ENCODE data around the gene UBA6. TPM values are rescaled to one million over a fixed set of nuclear protein-coding genes. Genes with fewer than 3 reads are reported as not detected.
"Not testable (repeated sequence)": the region's sequence is repeated elsewhere in the genome, so short reads cannot be mapped to it uniquely, and the experiment has no call there.

UBA6 gene
- total RNA-seq, 2 donors from 2014 or later = 33.7 to 48.9 TPM

GRCh38 chr4:67717586-67717985 lies 16.6 kb upstream of the UBA6 start:
- intact Hi-C loops (cut with DNase I) = no loop called here
- no peak for DNase-seq (ENCODE audit: low spot score)

- DNase-seq (ENCODE audit: low spot score) = no peak
- intact Hi-C loops (cut with DNase I) = loop anchor here in 1 of 2 donors (1.0 kb wide), 1 partner anchor 38 kb away; no protein-coding TSS in a partner anchor
These were observed 14.0 kb upstream of the UBA6 start for GRCh38 chr4:67714955-67715354.

- no peak for DNase-seq (ENCODE audit: low spot score)
- intact Hi-C loops (cut with DNase I) = loop anchor here in 1 of 2 donors (1.0 kb wide), 1 partner anchor 39 kb away; no protein-coding TSS in a partner anchor
These were observed 13.3 kb upstream of the UBA6 start for GRCh38 chr4:67714248-67714583.

- no peak for DNase-seq (ENCODE audit: low spot score)
- intact Hi-C loops (cut with DNase I) = loop anchor here in 1 of 2 donors (1.0 kb wide), 1 partner anchor 40 kb away; no protein-coding TSS in a partner anchor
These were observed 12.7 kb upstream of the UBA6 start for GRCh38 chr4:67713529-67714247.

DNA sequence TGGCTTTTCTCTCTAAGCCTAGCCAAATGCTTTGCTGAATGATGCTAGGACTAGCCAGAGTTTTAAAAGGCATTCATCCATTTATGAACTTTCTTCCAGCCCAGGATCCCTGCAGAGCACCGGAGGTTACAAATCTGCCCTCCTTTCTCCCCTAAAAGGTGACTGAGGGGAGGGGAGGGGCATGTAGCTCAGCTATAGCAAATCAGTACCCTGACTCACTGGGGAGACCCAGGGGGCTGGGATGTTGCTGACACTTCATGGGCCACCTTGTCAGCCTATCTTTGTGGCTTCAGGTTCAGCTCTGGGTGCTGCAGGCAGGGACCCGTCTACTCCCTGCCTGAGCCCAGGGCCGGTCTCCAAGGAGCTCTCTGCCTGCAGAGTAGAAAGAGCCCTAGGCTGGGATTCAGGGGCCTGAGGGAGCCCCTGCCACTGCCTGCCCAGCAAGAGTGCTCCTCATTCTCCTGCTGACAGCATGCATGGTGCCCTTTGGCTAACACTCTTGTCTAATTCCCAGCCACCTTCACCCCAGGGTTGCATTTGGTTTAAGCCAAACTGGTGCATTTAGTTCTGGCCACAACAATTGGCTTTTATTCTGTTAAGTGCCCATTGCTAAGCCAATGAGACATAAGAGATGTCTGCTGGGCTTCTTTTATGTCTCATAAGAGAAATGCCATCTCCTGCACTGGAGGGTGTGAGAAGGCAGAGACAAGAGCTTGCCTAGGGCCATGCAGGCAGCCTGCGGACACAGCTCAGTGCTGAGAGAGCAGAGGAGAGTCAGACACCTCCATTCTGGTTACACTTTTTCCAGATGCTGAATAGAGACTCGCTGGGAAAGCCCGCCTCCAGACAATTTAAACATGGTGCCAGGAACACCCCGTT lies 11.9 kb upstream of the UBA6 start:
- DNase-seq (ENCODE audit: low spot score) = no peak
- intact Hi-C loops (cut with DNase I) = no loop called here

DNA sequence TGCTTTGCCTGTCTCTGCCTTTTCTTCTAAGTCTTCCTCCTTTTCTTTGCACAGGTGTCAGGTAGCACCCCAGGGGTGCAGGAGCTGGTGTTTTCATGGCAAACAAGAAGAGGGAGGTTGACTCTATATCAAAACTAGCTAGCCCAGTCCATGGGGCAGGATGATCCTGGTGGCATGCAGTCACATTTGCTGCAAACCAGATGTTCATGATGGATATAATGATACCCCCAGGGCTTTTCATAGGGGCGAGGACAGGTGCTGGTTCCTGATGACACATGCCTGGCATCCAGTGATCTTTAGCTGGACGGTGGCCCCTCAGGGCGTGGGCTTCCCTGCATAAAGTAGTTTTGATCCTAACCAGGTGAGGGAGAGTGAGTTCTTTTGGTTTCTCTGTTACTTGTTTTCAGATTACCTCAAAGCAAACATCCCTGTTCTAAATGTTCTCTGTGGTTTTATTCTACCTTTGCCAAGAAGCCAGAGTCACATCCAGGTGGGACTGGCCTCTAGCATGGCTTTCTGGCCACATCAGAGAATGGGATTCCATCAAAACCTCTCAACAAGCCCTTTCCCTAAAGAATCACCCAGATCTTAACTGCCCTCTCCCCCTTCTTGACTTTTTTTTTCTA lies 11.2 kb upstream of the UBA6 start:
- DNase-seq (ENCODE audit: low spot score) = no peak
- intact Hi-C loops (cut with DNase I) = no loop called here

DNA sequence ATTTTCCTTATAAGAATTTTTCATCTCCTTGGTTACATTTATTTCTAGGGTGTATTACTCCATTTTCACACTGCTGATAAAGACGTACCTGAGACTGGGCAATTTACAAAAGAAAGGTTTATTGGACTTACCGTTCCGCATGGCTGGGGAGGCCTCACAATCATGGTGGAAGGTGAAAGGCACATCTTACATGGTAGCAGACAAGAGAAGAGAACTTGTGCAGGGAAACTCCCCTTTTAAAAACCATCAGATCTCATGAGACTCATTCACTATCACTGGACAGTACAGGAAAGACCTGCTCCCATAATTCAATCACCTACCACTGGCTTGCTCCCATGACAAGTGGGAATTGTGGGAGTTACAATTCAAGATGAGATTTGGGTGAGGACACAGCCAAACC lies 5.7 kb upstream of the UBA6 start:
- intact Hi-C loops (cut with DNase I); DNase-seq (ENCODE audit: low spot score): not testable (repeated sequence)

- intact Hi-C loops (cut with DNase I) = no loop called here
- no peak for DNase-seq (ENCODE audit: low spot score)
These were observed 3.9 kb upstream of the UBA6 start for GRCh38 chr4:67704843-67705242.

DNA sequence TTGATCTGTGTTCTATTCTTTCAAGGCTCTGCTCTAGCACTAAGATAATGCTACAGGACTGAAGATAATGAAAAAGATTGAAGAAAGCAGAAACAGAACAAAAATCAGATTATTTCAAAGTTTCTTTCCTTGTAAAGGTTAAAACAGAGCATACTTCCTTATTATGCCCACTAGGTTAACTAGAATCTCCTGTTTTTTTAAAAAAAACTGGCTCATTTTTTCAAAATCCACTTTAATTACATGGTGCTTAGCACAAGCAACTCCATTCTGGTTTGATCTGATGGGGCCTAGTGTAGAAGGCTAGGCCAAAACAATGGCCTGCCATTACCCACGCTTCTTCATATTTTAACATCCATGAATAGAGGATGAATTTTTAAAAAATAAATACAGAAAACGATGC lies 1.2 kb upstream of the UBA6 start:
- DNase-seq (ENCODE audit: low spot score) = no peak
- intact Hi-C loops (cut with DNase I) = no loop called here

DNA sequence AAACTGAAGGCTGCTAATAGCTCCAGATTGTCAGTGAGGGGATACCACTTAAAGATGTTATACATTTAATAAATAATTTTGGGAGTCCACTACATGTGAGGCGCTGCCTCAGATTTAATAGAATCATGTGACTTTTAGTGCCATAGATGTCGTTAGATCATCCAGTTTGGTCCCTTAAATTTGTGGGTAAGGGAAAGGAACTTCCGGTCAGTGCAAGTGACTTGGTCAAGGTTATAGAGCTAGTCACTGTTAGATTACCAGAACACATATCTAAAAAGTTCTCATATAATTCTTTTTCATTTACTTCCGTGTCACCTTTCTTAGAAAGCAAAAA lies 529 bp upstream of the UBA6 start:
- DNase-seq (ENCODE audit: low spot score) = no peak
- intact Hi-C loops (cut with DNase I) = no loop called here

DNA sequence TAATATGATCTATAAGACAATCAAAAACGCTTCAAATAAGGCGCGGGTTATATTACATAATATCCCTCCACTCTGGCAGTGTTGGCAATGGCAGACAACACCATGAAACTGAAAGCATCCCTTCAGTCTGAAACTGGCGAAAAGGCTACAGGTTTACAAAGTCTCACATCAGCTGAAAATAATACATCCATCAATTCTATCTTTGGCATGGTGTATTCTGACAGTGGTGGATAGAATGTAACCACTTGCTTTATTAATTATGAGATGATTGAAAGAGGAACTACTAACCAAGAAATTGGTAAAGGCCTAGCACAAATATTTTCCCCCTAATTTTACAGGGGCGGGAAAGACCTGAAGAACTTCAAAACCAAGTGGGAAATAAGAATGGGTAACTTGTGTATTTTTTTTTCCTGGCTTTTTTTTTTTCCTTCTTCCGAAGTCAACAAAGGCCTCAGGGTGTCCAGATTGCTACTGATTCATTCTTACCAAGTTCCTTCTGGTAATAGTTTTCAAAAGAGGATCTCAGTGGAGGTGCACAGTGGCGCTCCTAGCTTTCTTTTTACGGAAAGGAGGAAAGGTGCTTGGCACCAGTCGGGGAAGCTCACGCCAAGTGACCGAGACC lies 728 bp downstream of the UBA6 start:
- intact Hi-C loops (cut with DNase I) = no loop called here
- DNase-seq (ENCODE audit: low spot score) = no peak

GRCh38 chr4:67699603-67700002 lies 1.4 kb downstream of the UBA6 start:
- DNase-seq (ENCODE audit: low spot score) = no peak
- intact Hi-C loops (cut with DNase I) = no loop called here

DNA sequence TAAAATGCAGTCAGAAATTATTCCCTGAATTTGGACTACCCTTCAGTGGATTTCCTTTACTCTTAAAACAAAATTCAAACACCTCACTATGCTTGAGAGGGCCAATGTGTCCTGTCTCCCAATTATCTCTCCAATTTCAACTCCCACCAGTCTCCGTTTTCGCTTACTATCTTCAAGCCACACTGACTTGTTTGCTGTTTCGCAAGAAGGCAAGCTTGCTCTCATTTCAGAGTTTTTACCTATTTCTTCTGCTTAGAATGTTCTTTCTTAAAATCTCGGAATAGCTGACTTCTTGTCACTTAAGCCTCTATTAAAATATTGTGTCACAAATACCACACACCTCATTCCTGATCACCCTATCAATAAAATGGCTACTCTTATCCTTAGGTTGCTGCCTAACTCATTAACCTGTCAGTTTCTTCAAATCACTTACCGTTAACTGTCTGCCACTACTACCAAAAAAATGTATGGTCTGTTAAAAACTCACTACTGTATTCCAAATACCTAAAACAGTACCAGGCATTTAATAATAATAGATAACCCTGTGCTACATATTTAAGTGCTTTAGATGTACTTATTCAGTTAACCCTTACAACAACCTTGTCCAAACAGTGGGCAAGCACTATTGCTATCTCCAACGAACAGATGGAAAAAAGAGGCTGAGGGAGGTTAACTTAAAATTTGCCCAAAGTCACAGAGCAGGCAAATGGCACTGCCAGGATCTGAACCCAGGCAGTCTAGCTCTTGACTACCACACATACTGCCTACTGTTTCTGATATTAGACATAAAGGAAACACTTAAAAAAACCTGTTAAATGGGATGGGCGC lies 2.9 kb downstream of the UBA6 start:
- DNase-seq (ENCODE audit: low spot score) = no peak

DNA sequence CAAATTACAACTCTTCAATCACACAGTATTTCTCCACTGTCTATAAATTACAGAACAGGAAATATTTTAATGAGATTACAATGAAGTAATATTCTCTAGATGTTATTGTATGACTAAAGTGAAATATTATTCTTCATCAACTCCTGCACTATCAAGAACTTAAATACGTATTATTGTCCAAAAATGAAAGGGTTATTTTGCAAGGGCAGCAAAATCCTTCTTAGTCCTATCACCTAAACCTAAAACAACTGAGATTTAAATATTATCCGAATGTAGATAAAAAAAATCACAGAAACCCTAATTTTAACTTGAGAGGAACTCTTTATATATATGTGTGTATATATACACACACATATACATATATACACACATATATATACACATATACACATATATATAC lies 4.9 kb downstream of the UBA6 start:
- no peak for DNase-seq (ENCODE audit: low spot score)
- intact Hi-C loops (cut with DNase I) = no loop called here

More for the DNA sequence above, 2.9 kb downstream of the UBA6 start:
- intact Hi-C loops (cut with DNase I) = no loop called here

- intact Hi-C loops (cut with DNase I) = no loop called here
- DNase-seq (ENCODE audit: low spot score) = no peak
These were observed 6.3 kb downstream of the UBA6 start for GRCh38 chr4:67694662-67695061.

GRCh38 chr4:67691328-67691727 lies 9.6 kb downstream of the UBA6 start:
- intact Hi-C loops (cut with DNase I) = no loop called here
- no peak for DNase-seq (ENCODE audit: low spot score)

DNA sequence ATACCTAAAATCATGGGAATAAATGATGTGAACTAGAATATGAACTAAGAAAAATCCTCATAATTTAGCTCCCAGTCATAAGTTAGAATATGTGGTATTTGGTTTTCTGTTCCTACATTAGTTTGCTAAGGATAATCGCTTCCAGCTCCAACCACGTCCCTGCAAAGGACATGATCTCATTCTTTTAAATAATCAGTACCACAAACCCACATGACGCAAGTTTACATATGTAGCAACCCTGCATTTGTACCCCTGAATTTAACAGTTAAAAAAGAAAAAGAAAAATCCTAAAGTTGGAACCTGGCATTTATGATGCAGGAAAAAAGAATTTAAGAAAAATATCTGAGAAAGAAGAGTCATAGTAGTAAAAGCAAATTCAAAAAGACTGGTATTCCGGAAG lies 13.3 kb downstream of the UBA6 start:
- no peak for DNase-seq (ENCODE audit: low spot score)
- intact Hi-C loops (cut with DNase I) = no loop called here

DNA sequence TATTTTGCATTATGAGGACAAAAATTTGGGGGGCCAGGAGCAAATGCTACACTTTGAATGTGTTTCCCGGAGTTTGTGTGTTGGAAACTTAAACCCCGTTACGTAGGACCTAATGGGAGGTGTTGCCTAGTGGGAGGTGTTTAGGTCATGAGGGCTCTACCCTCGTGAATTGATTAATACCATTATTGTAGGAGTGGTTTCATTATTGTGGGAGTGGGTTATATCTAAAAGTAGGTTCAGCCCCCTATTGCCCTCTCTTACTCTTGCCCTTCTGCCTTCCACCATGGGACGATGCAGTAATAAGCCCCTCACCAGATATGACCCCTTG lies 15.5 kb downstream of the UBA6 start:
- intact Hi-C loops (cut with DNase I) = no loop called here
- DNase-seq (ENCODE audit: low spot score) = no peak

DNA sequence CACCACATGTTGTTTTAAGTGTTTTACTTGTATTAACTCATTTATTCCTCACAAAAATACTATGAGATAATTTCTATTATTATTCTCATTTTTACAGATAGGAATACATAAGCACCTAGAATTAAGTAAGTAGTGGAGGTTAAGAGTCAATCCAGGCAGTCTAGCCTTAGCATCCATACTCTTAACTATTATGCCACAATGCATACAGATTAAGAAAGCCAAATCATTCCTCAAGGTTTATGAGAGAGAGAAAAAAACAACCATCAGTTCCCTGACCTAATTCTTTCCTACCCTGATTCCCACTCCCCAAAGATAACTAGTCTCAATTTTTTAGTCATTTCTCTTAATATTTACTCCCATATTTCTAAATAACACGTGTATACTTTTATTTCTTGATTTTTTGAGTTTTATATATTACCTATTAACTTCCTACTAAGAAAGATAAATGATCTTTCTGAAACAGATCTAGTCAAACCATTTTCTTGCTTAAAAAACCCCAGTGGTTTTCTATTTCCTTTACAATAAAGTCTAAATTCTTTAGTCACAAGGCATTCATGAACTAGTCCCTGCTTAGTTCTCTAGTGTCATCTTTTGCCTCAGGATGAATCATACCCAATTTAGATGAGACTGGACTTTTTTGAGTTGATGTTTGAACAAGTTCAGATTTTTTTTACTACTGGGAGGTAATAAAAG lies 16.0 kb downstream of the UBA6 start:
- no peak for DNase-seq (ENCODE audit: low spot score)
- intact Hi-C loops (cut with DNase I) = loop anchor here in 1 of 2 donors (1.0 kb wide), 1 partner anchor 26 kb away; no protein-coding TSS in a partner anchor
